Neural cell (in vitro differentiated cells): Measurements from ENCODE around the gene CD226.

ENCODE experiments used
- EP300 ChIP-seq: fragments of 450-650 bp; conservative IDR thresholded peaks from 2 replicates; pipeline ENCODE4 v1.6.1; 2014; ENCODE audit warnings: antibody characterized with exemption, mild to moderate bottlenecking, moderate library complexity; ENCODE audit not compliant: poor library complexity, severe bottlenecking
- EZH2 ChIP-seq: fragments of 200-600, 300-800 bp; shearing (Covaris generic), sonication (generic); IDR thresholded peaks from 2 replicates; pipeline ENCODE4 v1.6.1; 2014; ENCODE audit warnings: antibody characterized with exemption, low read length, borderline replicate concordance, mild to moderate bottlenecking; ENCODE audit not compliant: insufficient read depth, poor library complexity, severe bottlenecking
- POLR2AphosphoS5 ChIP-seq: IDR thresholded peaks from 2 replicates; pipeline ENCODE4 v1.6.1; 2012
- SMC3 ChIP-seq: fragments of 450-650 bp; conservative IDR thresholded peaks from 2 replicates; pipeline ENCODE4 v1.6.1; 2014; ENCODE audit warnings: antibody characterized with exemption, mild to moderate bottlenecking, moderate library complexity; ENCODE audit not compliant: poor library complexity
- TAF1 ChIP-seq: IDR thresholded peaks from 2 replicates; pipeline ENCODE4 v1.6.1; 2012; ENCODE audit warnings: low read depth
- TF ChIP-seq, protein P1 (sequence below): fragments of 450-650 bp; IDR thresholded peaks from 2 replicates; pipeline ENCODE4 v1.5.1; 2014; ENCODE audit warnings: antibody characterized with exemption, mild to moderate bottlenecking, moderate library complexity; ENCODE audit not compliant: poor library complexity, severe bottlenecking
- TF ChIP-seq, protein P2 (sequence below): IDR thresholded peaks from 2 replicates; pipeline ENCODE4 v1.6.1; 2012; ENCODE audit warnings: borderline replicate concordance

DNA sequence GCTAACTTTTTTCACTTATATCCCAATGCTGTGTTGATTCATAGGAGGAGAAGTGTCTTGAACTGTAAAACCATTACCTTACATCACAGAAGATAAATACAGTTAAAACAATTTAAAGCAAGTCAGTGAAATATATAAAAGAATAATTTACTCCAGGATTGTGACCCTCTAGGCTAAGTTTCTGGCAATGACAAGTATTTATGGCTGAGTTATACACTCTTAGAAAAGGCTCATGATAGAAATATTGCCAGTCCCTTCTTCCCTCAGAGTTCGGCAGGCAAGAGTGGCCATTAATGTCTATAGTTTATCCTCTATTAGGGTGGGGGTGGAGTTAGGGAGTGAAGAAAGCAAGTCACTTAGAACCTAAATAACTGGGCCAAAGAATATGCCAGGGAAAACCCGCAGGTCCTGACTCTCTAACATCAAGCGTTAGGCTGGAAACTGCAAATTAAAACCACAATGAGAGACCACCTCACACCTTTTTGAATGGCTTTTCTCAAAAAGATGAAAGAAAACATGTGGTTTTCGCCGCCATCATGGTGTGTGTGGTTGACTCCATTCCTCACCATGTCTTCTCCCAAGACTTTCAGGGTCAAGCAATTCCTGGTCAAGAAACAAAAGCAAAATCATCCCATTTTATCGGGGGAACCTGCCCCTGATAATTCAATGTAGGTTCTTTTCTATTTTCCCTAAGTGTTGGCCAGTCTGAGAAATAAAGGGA is 69.3 kb downstream of the CD226 start:
- TF ChIP-seq, protein P1, sequence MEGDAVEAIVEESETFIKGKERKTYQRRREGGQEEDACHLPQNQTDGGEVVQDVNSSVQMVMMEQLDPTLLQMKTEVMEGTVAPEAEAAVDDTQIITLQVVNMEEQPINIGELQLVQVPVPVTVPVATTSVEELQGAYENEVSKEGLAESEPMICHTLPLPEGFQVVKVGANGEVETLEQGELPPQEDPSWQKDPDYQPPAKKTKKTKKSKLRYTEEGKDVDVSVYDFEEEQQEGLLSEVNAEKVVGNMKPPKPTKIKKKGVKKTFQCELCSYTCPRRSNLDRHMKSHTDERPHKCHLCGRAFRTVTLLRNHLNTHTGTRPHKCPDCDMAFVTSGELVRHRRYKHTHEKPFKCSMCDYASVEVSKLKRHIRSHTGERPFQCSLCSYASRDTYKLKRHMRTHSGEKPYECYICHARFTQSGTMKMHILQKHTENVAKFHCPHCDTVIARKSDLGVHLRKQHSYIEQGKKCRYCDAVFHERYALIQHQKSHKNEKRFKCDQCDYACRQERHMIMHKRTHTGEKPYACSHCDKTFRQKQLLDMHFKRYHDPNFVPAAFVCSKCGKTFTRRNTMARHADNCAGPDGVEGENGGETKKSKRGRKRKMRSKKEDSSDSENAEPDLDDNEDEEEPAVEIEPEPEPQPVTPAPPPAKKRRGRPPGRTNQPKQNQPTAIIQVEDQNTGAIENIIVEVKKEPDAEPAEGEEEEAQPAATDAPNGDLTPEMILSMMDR = no peak
- TF ChIP-seq POLR2AphosphoS5 (no peak), EZH2 (no peak), EP300 (no peak), SMC3 (no peak), TAF1 (no peak)
- TF ChIP-seq, protein P2, sequence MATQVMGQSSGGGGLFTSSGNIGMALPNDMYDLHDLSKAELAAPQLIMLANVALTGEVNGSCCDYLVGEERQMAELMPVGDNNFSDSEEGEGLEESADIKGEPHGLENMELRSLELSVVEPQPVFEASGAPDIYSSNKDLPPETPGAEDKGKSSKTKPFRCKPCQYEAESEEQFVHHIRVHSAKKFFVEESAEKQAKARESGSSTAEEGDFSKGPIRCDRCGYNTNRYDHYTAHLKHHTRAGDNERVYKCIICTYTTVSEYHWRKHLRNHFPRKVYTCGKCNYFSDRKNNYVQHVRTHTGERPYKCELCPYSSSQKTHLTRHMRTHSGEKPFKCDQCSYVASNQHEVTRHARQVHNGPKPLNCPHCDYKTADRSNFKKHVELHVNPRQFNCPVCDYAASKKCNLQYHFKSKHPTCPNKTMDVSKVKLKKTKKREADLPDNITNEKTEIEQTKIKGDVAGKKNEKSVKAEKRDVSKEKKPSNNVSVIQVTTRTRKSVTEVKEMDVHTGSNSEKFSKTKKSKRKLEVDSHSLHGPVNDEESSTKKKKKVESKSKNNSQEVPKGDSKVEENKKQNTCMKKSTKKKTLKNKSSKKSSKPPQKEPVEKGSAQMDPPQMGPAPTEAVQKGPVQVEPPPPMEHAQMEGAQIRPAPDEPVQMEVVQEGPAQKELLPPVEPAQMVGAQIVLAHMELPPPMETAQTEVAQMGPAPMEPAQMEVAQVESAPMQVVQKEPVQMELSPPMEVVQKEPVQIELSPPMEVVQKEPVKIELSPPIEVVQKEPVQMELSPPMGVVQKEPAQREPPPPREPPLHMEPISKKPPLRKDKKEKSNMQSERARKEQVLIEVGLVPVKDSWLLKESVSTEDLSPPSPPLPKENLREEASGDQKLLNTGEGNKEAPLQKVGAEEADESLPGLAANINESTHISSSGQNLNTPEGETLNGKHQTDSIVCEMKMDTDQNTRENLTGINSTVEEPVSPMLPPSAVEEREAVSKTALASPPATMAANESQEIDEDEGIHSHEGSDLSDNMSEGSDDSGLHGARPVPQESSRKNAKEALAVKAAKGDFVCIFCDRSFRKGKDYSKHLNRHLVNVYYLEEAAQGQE = no peak
